NCI-H82 (cell line): ENCODE data around the gene COL28A1.
"Not testable (repeated sequence)": the region's sequence is repeated elsewhere in the genome, so short reads cannot be mapped to it uniquely, and the experiment has no call there.

Experiments used
- DNase-seq: peaks from one replicate; lab custom pipeline; 2025; lab: John Stamatoyannopoulos, UW

The COL28A1 gene

GRCh38 chr7:7517754-7518153 is 17.9 kb downstream of the COL28A1 start:
- no peak for DNase-seq

- DNase-seq: no peak
Measured at GRCh38 chr7:7516662-7517061, 19.0 kb downstream of the COL28A1 start.

GRCh38 chr7:7516156-7516555 is 19.5 kb downstream of the COL28A1 start:
- no peak for DNase-seq

- no peak for DNase-seq
Measured at GRCh38 chr7:7512861-7513597, 22.6 kb downstream of the COL28A1 start.

- no peak for DNase-seq
Measured at GRCh38 chr7:7510794-7511193, 24.9 kb downstream of the COL28A1 start.

- DNase-seq: no peak
Measured at GRCh38 chr7:7505915-7506314, 29.8 kb downstream of the COL28A1 start.

GRCh38 chr7:7504910-7505704 is 30.6 kb downstream of the COL28A1 start:
- no peak for DNase-seq

GRCh38 chr7:7499892-7500291 is 35.8 kb downstream of the COL28A1 start:
- DNase-seq: no peak

- peak; percentile 52 for DNase-seq
Measured at GRCh38 chr7:7498856-7499255, 36.8 kb downstream of the COL28A1 start.

GRCh38 chr7:7496311-7496710 is 39.4 kb downstream of the COL28A1 start:
- no peak for DNase-seq

GRCh38 chr7:7495171-7495570 is 40.5 kb downstream of the COL28A1 start:
- no peak for DNase-seq

- DNase-seq: no peak
Measured at GRCh38 chr7:7491044-7491443, 44.6 kb downstream of the COL28A1 start.

GRCh38 chr7:7490003-7490402 is 45.7 kb downstream of the COL28A1 start:
- no peak for DNase-seq

- no peak for DNase-seq
Measured at GRCh38 chr7:7489546-7489945, 46.1 kb downstream of the COL28A1 start.

GRCh38 chr7:7486362-7486761 is 49.3 kb downstream of the COL28A1 start:
- DNase-seq: no peak

GRCh38 chr7:7484072-7484471 is 51.6 kb downstream of the COL28A1 start:
- DNase-seq: no peak

- no peak for DNase-seq
Measured at GRCh38 chr7:7481802-7482201, 53.9 kb downstream of the COL28A1 start.

GRCh38 chr7:7479275-7479805 is 56.3 kb downstream of the COL28A1 start:
- no peak for DNase-seq

GRCh38 chr7:7478569-7478968 is 57.1 kb downstream of the COL28A1 start:
- DNase-seq: no peak

GRCh38 chr7:7477641-7478040 is 58.0 kb downstream of the COL28A1 start:
- not testable (repeated sequence) for DNase-seq

GRCh38 chr7:7476381-7476780 is 59.3 kb downstream of the COL28A1 start:
- DNase-seq: no peak

GRCh38 chr7:7475601-7476000 is 60.1 kb downstream of the COL28A1 start:
- no peak for DNase-seq

GRCh38 chr7:7474436-7474835 is 61.2 kb downstream of the COL28A1 start:
- DNase-seq: peak; percentile 5
